Pulmonary artery endothelial cell (primary cell): ENCODE results near the gene STMND1. TPM values are rescaled to one million over a fixed set of nuclear protein-coding genes. Genes with fewer than 3 reads are reported as not detected.

Experiments used
- DNase-seq: peaks from one replicate; pipeline ENCODE4 v3.0.0-alpha.2; 2011; ENCODE audit warnings: low read depth, low spot score
- total RNA-seq: library from RNA; depleted of rRNA; stranded (reverse); fragments of >200 nt; gene quantifications from 2 replicates; pipeline ENCODE4 v1.2.3, GENCODE V29; 2014

STMND1 gene
- total RNA-seq, 1 donor from 2014 or later = not detected

DNA sequence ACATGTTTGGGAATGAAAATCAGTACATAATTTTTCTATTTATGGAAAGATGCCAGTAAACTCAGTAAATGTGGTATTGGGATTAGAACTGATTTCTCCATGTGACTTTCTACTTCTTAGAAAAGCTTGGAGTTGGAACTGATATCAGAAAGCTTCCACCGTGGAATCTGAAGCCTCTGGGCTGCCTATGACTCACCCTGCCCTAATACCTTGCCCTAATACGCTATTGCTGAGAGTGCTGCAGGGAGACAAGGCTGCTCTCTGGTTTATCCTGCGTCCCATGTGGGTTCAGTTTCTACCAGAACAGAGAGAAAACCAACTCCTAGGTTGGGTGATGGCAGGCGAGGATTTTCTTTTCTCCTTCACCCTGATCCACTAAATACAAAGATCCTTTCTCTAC, 3.3 kb upstream of the STMND1 start:
- no peak for DNase-seq

DNA sequence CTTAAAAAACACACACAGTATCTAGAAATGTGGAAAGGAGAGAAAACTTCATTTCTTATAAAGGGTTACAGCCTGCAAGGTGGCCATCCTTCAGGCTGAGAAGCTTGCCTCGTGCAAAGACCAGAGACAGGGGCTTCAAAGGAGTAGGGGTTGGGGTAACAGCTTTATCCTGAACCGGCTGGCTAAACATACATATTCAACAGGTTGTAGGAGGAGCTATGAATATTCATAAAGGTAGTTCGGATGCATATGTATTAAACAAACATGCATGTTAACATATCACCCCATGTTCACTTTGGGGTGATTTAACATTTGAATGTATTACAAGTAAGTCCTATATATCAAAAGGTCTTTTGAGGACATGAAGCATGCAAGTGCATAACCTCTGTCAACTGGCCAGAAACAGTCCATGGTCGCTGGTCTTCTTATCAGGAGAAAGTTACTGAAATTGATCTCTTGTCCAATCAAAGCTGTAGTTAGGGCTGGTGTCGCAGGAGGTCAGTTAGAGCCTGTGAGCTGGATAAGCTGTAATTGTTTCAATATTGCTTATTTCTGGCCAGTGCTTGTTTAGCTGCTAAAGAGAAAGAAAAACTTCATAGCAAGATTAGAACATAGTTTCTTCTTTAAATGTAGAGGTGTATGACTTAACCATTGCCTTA, 2.3 kb upstream of the STMND1 start:
- DNase-seq = no peak

DNA sequence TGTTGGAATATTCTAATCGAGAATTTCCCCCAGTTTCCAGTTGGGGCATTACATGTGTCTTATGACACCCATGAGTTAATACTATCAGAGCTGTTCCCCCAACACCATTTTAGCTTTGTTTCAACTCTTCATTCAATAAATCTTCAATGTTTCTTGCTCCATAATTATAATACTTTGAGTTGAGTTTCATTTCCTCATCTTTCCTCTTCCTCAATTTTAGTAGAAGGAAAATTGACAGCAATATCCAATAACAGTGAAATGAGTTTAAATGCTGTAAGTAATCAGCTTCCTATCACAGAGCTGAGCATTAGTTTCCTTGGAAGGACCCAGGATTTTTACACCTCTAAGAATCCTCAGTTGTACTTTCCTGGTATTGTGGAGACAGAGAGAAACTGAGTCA, 1.0 kb upstream of the STMND1 start:
- no peak for DNase-seq

DNA sequence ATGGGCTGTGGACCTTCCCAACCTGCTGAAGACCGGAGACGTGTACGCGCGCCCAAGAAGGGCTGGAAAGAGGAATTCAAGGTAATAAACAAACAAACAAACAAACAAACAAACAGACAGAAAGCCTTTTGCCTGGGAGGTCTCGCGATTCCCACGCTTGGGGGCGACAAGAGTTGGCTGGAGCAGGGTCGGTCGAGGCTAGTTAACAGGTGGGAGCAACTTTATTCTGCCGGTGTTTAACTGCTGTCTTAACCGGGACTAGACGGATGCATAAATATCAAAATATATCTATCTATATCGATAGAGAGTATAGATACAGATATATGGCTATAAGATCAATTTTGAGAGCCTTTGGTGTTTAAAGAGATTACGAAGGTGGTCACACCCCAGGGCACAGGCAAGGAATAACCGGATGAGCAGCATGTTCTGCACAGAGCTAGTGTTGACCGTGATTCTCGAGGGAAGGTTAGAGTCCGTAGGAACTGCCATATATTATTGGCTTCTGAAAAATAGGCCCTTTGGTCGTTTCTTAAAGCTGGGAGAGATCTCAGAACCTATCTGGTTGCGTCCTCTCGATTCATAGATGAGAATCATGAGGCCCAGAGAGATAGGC, 514 bp downstream of the STMND1 start:
- DNase-seq = no peak

DNA sequence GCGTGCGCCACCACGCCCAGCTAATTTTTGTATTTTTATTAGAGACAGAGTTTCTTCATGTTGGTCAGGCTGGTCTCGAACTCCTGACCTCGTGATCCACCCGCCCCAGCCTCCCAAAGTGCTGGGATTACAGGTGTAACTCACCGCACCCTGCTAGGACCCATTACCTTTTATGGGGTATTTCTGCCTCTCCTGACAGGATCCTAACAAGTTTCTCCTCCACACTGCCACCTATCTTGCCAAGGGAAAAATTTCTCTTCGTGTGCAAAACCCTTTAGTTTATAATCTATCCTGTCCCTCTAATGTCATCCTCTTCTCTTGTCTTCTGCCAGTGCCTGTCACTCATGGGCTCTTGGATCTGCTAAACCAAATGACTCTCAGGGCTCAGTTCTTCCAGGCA, 1.9 kb downstream of the STMND1 start:
- DNase-seq = no peak

DNA sequence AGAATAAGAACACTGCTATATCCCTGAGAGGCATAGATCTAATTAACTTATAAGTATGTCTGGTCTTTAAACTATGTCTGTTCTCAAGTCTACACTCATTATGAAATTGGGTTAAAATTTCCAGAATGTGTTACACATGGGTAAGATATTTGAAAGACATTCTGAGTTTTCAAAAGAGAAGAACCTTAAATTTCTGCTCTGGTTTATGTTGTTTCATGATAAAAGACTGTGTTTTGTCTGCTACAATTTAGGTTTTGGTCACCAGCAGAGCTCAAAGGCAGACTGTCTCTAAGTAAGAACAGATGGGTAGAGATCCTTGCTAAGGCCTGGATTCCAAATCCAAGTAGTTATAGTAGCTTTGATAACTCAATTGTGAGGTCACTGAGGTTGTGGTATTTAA, 6.0 kb downstream of the STMND1 start:
- no peak for DNase-seq

DNA sequence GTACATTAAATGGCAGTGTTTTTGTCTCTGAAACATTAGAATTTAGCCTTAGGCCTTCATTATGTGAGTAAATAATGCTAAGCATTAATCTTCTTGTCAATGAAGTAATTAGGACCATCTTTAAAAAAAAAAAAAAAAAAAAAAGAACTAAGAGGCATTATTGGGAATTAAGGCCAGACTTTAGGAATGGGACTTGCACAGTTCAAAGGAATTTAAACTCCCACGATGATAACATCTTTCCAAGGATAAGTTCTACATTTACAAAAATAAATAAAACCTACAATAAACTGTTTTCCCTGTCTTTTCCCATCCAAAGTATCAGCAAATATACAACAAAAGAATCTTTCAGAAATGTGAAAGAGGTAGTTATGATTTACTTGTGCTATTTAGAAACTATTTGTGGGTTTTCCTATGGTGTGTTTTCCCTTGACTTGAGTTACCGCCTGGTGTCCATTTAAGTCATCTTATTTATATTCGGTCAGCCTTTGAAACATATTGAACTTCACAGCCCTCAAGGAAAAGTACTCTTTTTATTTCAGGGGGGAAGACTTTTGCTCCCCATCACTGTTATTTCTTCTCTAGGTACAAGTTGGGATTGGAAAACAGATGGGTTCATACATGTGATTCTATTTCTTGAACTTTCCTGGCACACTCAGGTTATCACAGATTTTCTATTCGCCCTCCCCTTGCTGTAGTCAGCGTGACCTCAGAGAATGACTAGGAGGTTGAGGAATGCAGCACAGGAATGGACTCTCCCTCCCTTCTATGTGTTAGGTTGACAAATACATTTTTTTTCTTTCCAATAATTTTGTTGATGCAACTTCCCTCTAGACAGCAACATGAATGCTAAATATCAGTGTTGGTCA, 13.6 kb downstream of the STMND1 start:
- peak; percentile 35 for DNase-seq

DNA sequence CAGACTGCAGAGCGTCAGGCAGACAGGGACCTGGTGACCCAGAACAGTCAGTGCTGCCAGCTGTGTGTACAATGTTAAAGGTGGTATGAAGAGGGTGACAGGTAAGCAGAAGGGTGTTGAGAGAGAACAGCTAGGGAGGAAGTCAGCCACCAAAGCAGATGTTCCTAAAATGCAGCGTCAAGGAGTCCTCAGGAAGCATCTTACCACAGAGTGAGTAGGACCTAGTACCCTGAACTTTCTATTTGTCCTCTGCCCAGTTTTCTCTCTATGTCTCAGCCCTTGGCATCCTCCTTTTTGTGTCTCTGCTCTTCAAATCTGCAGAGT, 14.2 kb downstream of the STMND1 start:
- no peak for DNase-seq

DNA sequence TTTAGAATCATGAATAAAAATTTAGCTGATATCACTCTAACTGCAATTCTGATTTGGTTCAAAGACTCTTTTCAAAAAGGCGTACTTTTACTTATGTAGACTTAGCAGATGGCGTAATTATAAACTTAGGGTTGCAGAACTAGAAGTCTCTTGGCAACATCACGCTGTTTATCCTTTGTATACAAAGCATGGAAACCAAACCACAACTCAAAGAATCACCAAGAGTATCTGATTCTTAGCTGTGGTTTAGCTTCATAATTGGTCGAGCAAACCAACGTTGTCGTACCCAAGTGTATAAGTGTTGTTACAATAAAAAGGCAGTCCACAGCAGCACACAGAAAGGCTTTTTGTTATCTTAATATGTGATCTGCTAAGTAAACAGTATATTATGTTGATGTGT, 18.2 kb downstream of the STMND1 start:
- no peak for DNase-seq

DNA sequence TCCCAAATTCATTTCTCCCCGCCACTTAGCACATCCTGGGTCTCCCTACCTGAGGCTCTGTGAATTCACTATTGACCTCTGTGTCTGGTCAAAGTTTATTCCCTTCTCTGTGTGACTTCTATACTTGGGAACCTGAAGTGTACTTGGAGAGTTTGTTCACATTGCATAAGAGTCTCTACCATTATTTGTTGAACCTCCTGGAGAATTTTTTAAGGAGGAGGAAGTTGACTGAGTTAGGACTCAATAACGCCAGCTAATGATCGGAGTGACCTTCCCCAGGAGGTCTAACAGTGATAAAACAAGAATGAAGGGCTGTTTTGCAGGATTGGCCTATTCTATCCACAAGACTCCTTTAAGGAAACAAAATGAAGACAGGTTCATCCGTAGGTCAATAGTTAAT, 23.6 kb downstream of the STMND1 start:
- no peak for DNase-seq

DNA sequence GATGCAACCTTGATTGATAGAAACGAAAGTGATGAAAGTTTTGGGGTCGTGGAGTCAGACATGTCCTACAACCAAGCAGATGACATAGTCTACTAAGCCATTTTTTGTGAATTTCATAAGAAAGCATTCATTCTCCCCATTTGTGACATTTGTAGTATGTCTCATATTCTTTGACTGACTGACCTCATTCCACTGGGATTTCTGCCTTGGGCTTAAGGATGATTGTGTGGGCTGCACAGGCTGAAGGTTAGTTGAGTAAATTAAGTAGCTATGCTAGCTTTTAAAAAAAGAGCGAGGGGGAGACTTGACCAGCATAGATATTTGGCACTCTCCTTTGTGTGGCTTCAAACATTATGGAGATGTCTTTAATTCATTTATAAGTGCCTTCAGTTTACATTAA, 28.9 kb downstream of the STMND1 start:
- no peak for DNase-seq

DNA sequence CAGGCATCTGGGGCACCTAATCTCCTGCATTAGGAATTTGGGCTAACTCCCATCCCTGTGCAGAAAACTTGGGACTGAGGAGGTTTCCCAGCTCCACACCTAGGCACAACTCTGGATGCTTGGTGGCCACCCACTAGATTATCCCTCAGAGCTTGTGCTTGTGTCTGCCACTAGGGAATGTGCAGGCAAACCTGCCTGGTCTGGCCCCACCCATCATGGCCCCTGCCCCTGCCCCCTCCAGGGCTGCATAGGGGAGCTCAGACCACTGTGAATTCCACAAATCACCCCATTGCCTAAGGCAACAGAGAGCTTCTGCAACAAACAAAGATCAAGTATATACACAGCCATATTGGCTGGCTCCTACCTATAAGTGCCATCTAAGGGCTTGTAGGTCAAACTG, 31.1 kb downstream of the STMND1 start:
- DNase-seq = no peak

DNA sequence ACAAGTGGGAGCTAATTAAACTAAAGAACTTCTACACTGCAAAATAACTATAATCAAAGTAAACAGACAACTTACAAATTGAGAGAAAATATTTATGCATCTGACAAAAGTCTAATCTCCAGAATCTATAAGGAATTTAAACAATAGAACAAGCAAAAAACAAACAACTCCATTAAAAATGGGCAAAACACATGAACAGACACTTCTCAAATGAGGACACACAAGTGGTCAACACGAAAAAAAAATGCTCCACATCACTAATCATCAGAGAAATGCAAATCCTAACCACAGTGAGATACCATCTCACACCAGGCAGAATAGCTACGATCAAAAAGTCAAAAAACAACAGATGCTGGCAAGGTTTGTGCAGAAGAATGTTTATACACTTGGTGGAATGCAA, 36.2 kb downstream of the STMND1 start:
- no peak for DNase-seq

DNA sequence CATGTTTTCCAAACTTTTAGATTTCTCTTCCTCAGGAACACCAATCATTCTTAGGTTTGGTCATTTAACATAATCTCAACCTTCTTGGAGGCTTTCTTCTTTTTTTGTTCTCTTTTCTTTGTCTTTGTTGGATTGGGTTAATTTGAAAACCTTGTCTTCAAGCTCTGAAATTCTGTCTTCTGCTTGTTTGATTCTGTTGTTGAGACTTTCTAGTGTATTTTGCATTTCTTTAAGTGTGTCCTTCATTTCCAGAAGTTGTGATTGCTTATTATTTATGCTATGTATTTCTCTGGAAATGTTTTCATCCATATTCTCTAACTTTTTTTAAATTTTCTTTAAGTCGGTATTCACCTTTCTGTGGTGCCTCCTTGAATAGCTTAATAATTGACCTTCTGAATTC, 42.2 kb downstream of the STMND1 start:
- no peak for DNase-seq

DNA sequence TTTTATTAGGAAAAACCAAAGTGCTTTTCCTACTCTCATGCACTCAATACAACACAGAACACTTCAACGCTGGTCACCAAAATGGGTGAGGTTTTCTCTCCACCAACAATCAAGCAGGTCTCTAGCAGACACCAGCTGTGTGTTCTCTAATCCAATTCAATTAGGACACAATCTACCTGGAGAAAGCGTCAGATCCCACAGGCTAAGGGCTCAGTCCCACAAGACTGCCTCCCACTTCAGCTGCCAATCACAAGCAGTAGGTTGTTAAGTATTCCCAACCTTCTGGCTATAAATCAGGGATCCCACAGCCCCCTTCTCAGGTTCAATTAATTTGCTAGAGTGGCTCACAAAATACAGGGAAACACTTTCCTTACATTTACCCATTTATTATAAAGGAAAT, 47.7 kb downstream of the STMND1 start:
- no peak for DNase-seq

DNA sequence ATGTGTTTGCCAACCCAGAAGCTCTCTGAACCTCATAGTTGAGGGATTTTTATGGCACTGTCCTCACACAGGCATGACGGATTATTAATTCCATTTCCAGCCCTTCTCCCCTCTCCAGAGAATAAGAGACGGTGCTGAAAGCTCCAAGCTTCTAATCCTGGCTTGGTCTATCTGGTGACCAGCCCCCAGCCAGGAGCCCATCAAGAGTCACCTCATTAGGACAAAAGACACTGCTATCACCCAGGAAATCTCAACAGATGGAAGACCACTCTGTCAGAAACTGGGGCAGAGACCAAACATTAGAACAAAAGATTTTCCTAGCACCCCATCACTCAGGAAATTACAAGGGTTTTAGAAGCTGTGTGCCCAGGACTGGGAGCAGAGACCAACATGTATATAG, 48.2 kb downstream of the STMND1 start:
- no peak for DNase-seq

DNA sequence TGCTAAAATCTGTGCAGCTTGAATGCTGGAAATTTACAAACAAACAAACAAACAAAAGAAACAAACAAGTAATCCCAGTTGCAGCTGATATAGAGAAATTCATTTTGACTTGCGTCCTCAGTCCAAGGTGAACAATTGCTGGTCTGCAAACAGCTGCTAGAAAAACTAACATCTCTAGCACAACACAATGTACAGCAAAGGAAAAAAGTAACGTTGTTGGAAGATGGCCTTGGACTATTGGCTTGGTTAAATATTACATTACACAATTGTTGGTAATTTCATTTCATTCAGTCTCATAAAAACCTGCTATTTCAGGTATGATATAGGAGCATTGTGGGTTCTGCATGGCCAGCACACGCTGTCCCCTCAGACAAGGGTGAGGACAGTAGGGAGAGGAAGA, 50.0 kb downstream of the STMND1 start:
- no peak for DNase-seq

DNA sequence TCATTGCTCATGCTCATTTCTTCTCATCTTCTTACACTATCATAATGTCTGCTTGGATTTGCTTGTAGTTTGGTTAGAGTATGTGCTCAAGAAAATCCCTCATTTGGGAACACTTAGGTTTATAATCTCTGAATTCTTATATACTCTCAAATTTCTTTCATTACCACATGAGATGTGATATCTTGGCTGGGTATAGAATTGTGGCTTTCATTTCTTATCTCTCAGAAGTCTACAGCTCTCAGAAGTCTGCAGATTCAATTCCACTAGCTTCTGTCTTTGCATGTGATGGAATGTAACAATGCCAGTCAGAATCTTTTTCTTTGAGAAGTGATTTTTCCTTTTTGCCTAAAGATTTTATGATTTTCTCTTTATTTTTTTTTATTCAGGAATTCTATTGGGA, 50.9 kb downstream of the STMND1 start:
- DNase-seq = no peak

DNA sequence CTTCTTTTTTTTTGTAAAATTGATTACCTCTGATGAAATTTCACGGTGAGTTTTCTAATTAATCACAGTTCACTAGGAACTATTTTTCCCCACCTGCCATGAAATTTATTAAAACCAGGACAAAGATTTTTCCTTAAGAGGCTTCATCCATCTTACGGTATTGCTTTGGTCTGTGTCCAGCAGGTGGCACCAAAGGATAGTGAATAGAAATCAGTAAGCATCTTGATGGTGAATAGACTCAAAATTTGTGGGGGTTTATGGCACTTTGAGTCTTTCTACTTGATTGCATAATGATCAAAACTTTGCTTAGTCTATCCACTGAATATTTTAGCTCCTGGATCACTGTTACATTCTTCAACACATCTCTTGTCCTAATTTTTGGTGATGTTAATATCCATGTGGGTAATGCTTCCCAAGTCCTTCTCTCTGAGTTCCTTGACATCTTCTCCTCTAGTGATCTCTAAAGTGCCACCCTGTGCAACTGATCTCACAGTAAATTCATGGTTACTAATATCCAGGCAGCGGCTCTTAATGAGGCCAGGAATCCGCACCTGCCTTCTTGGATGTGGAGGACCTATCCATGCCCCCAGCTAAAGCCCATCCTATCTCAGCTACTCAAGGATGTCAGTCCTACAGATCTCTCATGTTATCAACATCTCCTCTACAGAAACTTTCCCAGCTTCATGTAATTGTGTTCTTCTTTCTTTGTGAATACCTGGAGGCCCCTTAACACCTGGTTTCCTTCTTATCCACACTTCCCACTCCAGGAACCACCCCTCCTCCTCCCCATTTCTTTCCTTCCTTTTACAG, 54.5 kb downstream of the STMND1 start:
- DNase-seq = peak; percentile 57

DNA sequence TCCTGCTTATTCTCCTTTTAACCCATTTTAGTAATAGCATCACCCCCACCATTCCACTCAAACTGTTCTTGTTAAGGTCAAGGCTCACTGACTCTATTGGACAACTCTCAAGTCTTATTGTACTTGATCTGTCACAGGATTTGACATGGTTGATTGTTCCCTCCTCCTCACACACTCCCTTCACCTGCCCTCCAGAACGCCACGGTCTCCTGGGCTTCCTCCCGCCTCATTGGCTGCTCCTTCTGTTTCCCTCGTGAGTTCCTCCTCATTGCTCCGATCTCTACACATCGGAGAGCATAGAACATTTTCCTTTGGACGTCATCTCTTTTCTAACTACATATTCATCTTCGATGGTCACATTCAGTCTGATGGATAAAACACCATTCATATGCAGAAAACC, 55.1 kb downstream of the STMND1 start:
- no peak for DNase-seq

DNA sequence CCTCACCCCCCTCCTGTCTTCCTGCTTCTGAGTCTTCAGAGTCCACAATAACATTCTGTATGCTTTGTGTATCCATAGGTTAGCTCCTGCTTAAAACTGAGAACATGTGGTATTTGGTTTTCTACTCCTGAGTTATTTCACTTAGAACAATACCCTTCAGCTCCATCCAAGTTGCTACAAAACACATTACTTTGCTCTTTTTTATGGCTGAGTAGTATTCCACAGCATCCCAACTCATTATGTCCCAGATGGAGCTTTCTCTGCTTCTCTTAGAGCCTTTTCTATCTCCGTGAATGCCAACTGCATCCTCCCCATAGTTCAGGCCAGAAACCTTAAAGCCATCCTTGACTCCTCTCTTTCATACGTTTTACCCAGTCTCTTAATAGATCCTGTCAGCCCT, 55.8 kb downstream of the STMND1 start:
- DNase-seq = no peak

DNA sequence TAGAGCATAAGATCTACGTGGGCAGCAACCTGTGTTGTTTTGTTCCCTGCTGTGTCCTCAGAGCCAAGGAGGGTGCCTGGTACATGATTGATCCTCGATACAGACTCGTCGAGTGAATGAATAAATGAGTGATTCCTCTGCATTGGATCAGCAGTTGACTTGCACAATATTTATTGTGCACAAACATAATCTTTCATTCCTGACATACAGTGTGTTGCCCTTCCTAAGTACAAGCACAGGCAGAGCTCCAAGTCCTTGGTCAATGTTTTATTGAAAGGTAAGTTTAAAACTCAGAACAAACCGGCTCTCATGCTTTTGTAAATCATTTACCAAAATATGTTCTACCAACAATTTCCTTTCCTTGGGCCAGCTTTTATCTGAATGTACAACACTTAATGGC, 57.4 kb downstream of the STMND1 start:
- DNase-seq = no peak
